GM21737 (cell line): ENCODE measurements around the gene CYTH2.

Experiments used
- ATAC-seq: cut with Tn5 transposase; IDR thresholded peaks from one replicate; pipeline ENCODE4 v1.9.1; 2021; ENCODE audit warnings: mild to moderate bottlenecking, moderate library complexity; ENCODE audit not compliant: unreplicated experiment

Gene CYTH2

GRCh38 chr19:48492925-48493717, 24.0 kb downstream of the CYTH2 start:
- ATAC-seq, result peak; percentile 54

GRCh38 chr19:48493718-48494401, 24.7 kb downstream of the CYTH2 start:
- no peak for ATAC-seq

GRCh38 chr19:48495396-48495795, 26.2 kb downstream of the CYTH2 start:
- ATAC-seq, result no peak

- no peak for ATAC-seq
Measured at GRCh38 chr19:48496959-48497727, 28.0 kb downstream of the CYTH2 start.

GRCh38 chr19:48497728-48498594, 28.8 kb downstream of the CYTH2 start:
- no peak for ATAC-seq

- ATAC-seq, result no peak
Measured at GRCh38 chr19:48498595-48499311, 29.6 kb downstream of the CYTH2 start.

GRCh38 chr19:48499316-48500090, 30.3 kb downstream of the CYTH2 start:
- no peak for ATAC-seq

GRCh38 chr19:48500830-48501493, 31.8 kb downstream of the CYTH2 start:
- no peak for ATAC-seq

- ATAC-seq, result no peak
Measured at GRCh38 chr19:48501494-48502349, 32.6 kb downstream of the CYTH2 start.

GRCh38 chr19:48502350-48503018, 33.3 kb downstream of the CYTH2 start:
- ATAC-seq, result no peak

GRCh38 chr19:48506138-48506733, 37.1 kb downstream of the CYTH2 start:
- no peak for ATAC-seq

GRCh38 chr19:48507911-48508439, 38.8 kb downstream of the CYTH2 start:
- no peak for ATAC-seq

- ATAC-seq, result no peak
Measured at GRCh38 chr19:48508729-48509411, 39.7 kb downstream of the CYTH2 start.

GRCh38 chr19:48509467-48510194, 40.5 kb downstream of the CYTH2 start:
- no peak for ATAC-seq
